HepG2 (cell line): ENCODE data around the gene ZNF154. TPM values are rescaled to one million over a fixed set of nuclear protein-coding genes. Genes with fewer than 3 reads are reported as not detected.

ENCODE experiments used
- ATAC-seq: fragments of 200-7000 bp; cut with Tn5 transposase; 3 replicates; pipeline ENCODE4 v1.9.1; 2020; ENCODE audit warnings: mild to moderate bottlenecking, moderate library complexity
- BruUV-seq: library from RNA; stranded (reverse); fragments of 400-500 nt; replicated peaks from 2 replicates; lab custom pipeline; 2021; lab: Mats Ljungman, UMichigan
- CTCF ChIA-PET: fragments of 300-600 bp; formaldehyde crosslinking; extraction: SDS; loops from one replicate; lab custom pipeline; 2021; ENCODE audit warnings: low total read pairs, inconsistent platforms, low intra/inter-chr PET ratio; lab: Yijun Ruan, JAX
- POLR2A ChIA-PET: fragments of 350-600 bp; sonication (Branson Sonifier 250); formaldehyde crosslinking; loops from one replicate; lab custom pipeline; 2020; ENCODE audit warnings: antibody characterized with exemption, inconsistent platforms; lab: Yijun Ruan, JAX
- DNase-seq: peaks from one replicate; pipeline ENCODE4 v3.0.0-alpha.2; 2015; ENCODE audit warnings: low spot score
- FAIRE-seq: peaks from 3 replicates; lab custom pipeline; 2011; peaks lifted over from hg19 to GRCh38; lab: Jason Lieb, UNC
- H2AFZ ChIP-seq: one replicate; pipeline ENCODE4 v1.6.1; 2011; ENCODE audit warnings: low read length, inconsistent platforms
- H3K27ac ChIP-seq: fragments of 300-600 bp; 3 replicates; pipeline ENCODE4 v1.8.0; 2011; ENCODE audit warnings: mixed run types, mild to moderate bottlenecking, mixed read lengths, low read length, inconsistent platforms; ENCODE audit not compliant: insufficient read depth; ENCODE audit errors: extremely low read length
- H3K27me3 ChIP-seq, 2 experiments: fragments of 200-600 bp in 1 of 2; 2 replicates in 1 of 2; 3 replicates in 1 of 2; pipeline versions ENCODE4 v1.6.0 to v1.8.0; 2011; ENCODE audit warnings: low read length in 2 of 2, mild to moderate bottlenecking in 2 of 2, moderate library complexity in 2 of 2, inconsistent platforms in 1 of 2; ENCODE audit not compliant: insufficient read depth in 2 of 2, control insufficient read depth in 1 of 2
- H3K36me3 ChIP-seq, 2 experiments: fragments of 200-600 bp in 1 of 2; replicated peaks in 1 of 2; 2 replicates in 1 of 2; 3 replicates in 1 of 2; pipeline versions ENCODE4 v1.5.1 to v1.8.0; 2011; ENCODE audit warnings: low read length in 2 of 2, inconsistent platforms in 1 of 2; ENCODE audit not compliant: insufficient read depth in 2 of 2, control insufficient read depth in 1 of 2
- H3K4me1 ChIP-seq: 2 replicates; pipeline ENCODE4 v1.5.1; 2012; ENCODE audit warnings: low read length, inconsistent platforms; ENCODE audit not compliant: insufficient read depth
- H3K4me2 ChIP-seq: 2 replicates; pipeline ENCODE4 v1.6.0; 2011; ENCODE audit warnings: low read depth, low read length, inconsistent platforms
- H3K4me3 ChIP-seq, 3 experiments: fragments of 200-600 bp in 1 of 3; sonication (generic), shearing (Covaris generic) in 1 of 3; replicated peaks in 1 of 3; 2 replicates each; pipeline ENCODE4 v1.5.1; 2011 to 2016; ENCODE audit warnings: low read length in 3 of 3, inconsistent platforms in 2 of 3, low read depth in 2 of 3, mild to moderate bottlenecking in 2 of 3, control low read depth in 1 of 3, mixed read lengths in 1 of 3; ENCODE audit not compliant: insufficient read depth in 1 of 3
- H3K79me2 ChIP-seq: one replicate; pipeline ENCODE4 v1.6.1; 2011; ENCODE audit warnings: low read length, inconsistent platforms; ENCODE audit not compliant: insufficient read depth
- H3K9ac ChIP-seq: 2 replicates; pipeline ENCODE4 v1.6.0; 2011; ENCODE audit warnings: mild to moderate bottlenecking, low read depth, low read length, inconsistent platforms; ENCODE audit not compliant: insufficient read depth
- H3K9me3 ChIP-seq: 2 replicates; pipeline ENCODE4 v1.5.1; 2012; ENCODE audit warnings: mild to moderate bottlenecking, low read length
- H4K20me1 ChIP-seq: 2 replicates; pipeline ENCODE4 v1.6.0; 2011; ENCODE audit warnings: inconsistent platforms, mild to moderate bottlenecking, low read length, moderate library complexity; ENCODE audit not compliant: insufficient read depth
- ARID2 ChIP-seq: sonication (generic); formaldehyde crosslinking; IDR thresholded peaks from 2 replicates; pipeline ENCODE4 v1.8.1; 2022; ENCODE audit warnings: mild to moderate bottlenecking, missing genetic modification reagents, borderline replicate concordance
- CCAR2 ChIP-seq: fragments of 200-400 bp; formaldehyde crosslinking; optimal IDR thresholded peaks from 2 replicates; pipeline ENCODE3; 2018; ENCODE audit warnings: low read depth, mild to moderate bottlenecking, low read length, moderate library complexity
- HNF4A ChIP-seq: sonication (generic); formaldehyde crosslinking; IDR thresholded peaks from 2 replicates; pipeline ENCODE4 v1.4.0; 2020; ENCODE audit warnings: missing genetic modification reagents
- MEF2D ChIP-seq: sonication (generic); formaldehyde crosslinking; IDR thresholded peaks from 2 replicates; pipeline ENCODE4 v1.5.1; 2020; ENCODE audit warnings: mild to moderate bottlenecking, missing genetic modification reagents
- NR1H2 ChIP-seq: sonication (generic); formaldehyde crosslinking; IDR thresholded peaks from 2 replicates; pipeline ENCODE4 v1.8.1; 2022; ENCODE audit warnings: low read depth, missing genetic modification reagents, borderline replicate concordance
- REL ChIP-seq: sonication (generic); formaldehyde crosslinking; conservative IDR thresholded peaks from 2 replicates; pipeline ENCODE4 v1.8.0; 2022; ENCODE audit warnings: mild to moderate bottlenecking, missing genetic modification reagents, moderate library complexity
- SIX4 ChIP-seq: sonication (generic); formaldehyde crosslinking; IDR thresholded peaks from 2 replicates; pipeline ENCODE4 v1.4.0; 2020; ENCODE audit warnings: missing genetic modification reagents
- SP5 ChIP-seq: IDR thresholded peaks from 2 replicates; pipeline ENCODE4 v1.6.1; 2016; ENCODE audit warnings: low read depth, borderline replicate concordance
- SYNCRIP ChIP-seq: fragments of 200-400 bp; formaldehyde crosslinking; IDR thresholded peaks from 2 replicates; pipeline ENCODE4 v1.6.1; 2018; ENCODE audit warnings: mild to moderate bottlenecking, low read depth, low read length; ENCODE audit not compliant: insufficient read depth
- ZNF296 ChIP-seq: sonication (generic); formaldehyde crosslinking; conservative IDR thresholded peaks from 2 replicates; pipeline ENCODE4 v1.5.0; 2020; ENCODE audit warnings: mild to moderate bottlenecking, missing genetic modification reagents
- ZNF3 ChIP-seq: IDR thresholded peaks from 2 replicates; pipeline ENCODE4 v1.7.0; 2017; ENCODE audit warnings: inconsistent platforms
- ZNF33A ChIP-seq: sonication (generic); formaldehyde crosslinking; IDR thresholded peaks from 2 replicates; pipeline ENCODE4 v1.5.1; 2020; ENCODE audit warnings: missing genetic modification reagents, mild to moderate bottlenecking, moderate library complexity, borderline replicate concordance
- ZNF34 ChIP-seq: sonication (generic); formaldehyde crosslinking; IDR thresholded peaks from 2 replicates; pipeline ENCODE4 v1.4.0; 2020; ENCODE audit warnings: mild to moderate bottlenecking, missing genetic modification reagents, borderline replicate concordance
- ZNF350 ChIP-seq: sonication (generic); formaldehyde crosslinking; IDR thresholded peaks from 2 replicates; pipeline ENCODE4 v1.4.0; 2020; ENCODE audit warnings: mild to moderate bottlenecking, low read depth, missing genetic modification reagents, borderline replicate concordance
- ZNF432 ChIP-seq: sonication (generic); formaldehyde crosslinking; IDR thresholded peaks from 2 replicates; pipeline ENCODE4 v1.5.0; 2020; ENCODE audit warnings: missing genetic modification reagents, mild to moderate bottlenecking, borderline replicate concordance
- ZNF781 ChIP-seq: sonication (generic); formaldehyde crosslinking; IDR thresholded peaks from 2 replicates; pipeline ENCODE4 v1.5.1; 2020; ENCODE audit warnings: borderline replicate concordance, mild to moderate bottlenecking, missing genetic modification reagents; ENCODE audit errors: not compliant biosample characterization
- WGBS: methylation state at CpG from one replicate; pipeline ENCODE4 v1.1.6; 2017; ENCODE audit warnings: low lambda C conversion rate; 5-methylcytosine and 5-hydroxymethylcytosine counted together
- in situ Hi-C: cut with HindIII; loops from 2 replicates; pipeline ENCODE4 v1.10.0; 2017; ENCODE audit warnings: low pct_unique_long_range_greater_than_20kb; ENCODE audit not compliant: extremely low pct_ligation_motif_present
- intact Hi-C: fragments of 100-400 bp; cut with micrococcal nuclease; formaldehyde crosslinking; loops from one replicate; pipeline ENCODE4 v1.10.0; 2022; ENCODE audit not compliant: unreplicated experiment
- polyA plus RNA-seq, 8 experiments: library from polyadenylated mRNA; depleted of rRNA in 3 of 8; stranded (reverse) in 7 of 8; unstranded in 1 of 8; fragments of >200 nt; fragmentation: Illumina TruSeq in 4 of 8; extraction: Trizol in 4 of 8; gene quantifications; 2 replicates each; pipeline versions ENCODE4 v1.2.1 to v1.2.3, GENCODE V29; 2011 to 2016; ENCODE audit warnings: low read depth in 4 of 8, missing spikeins in 1 of 8, mixed read lengths in 1 of 8; ENCODE audit not compliant: insufficient read depth in 1 of 8
- total RNA-seq, 5 experiments: library from RNA; depleted of rRNA; stranded (reverse); fragments of >200 nt; fragmentation: Illumina TruSeq; extraction: Trizol; gene quantifications; 2 replicates each; pipeline ENCODE4 v1.2.3, GENCODE V29; 2016; ENCODE audit warnings: low read depth in 1 of 5
- TF ChIP-seq, protein P1 (sequence below): sonication (generic); formaldehyde crosslinking; IDR thresholded peaks from 2 replicates; pipeline ENCODE4 v1.5.0; 2020; ENCODE audit warnings: missing genetic modification reagents
- TF ChIP-seq, protein P2 (sequence below): sonication (generic); formaldehyde crosslinking; IDR thresholded peaks from 2 replicates; pipeline ENCODE4 v1.4.0; 2020; ENCODE audit warnings: missing genetic modification reagents

Gene ZNF154
- total and polyA plus RNA-seq, 2 of the 13 experiments (the other 11 are each of a cell fraction or from before 2014, with no cell fraction given), result not detected

DNA sequence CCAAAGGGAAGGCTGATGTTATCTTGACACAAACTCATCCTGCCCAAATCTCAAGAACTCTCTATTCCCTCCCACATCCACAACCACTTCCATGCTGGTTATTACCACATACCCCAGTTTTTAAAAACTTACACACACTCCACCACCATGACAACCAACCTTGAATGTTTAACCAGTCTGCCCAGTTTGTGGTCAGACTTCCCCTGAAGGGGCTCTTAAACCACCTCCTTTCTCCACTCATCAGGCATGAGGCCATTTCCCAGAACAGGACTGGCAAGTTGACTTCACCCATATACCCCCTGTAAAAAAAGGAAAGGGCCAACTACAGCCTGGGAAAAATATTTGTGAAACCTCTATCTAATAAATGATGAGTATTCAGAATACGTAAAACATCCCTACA, 52.7 kb downstream of the ZNF154 start:
- intact Hi-C loops, result no loop called here
- Histone ChIP-seq H3K4me1 (peaks cover 28% of the 10 kb centered on the region), H2AFZ (no peak overlapping the region), H3K4me3 (no peak overlapping the region), H3K9ac (no peak overlapping the region), H3K9me3 (0 out of 2 replicates have a peak, but pooled peaks cover 8% of the 10 kb centered on the region), H4K20me1 (no peaks in the 10 kb centered on the region; the same call in 1 of the 2 replicates), H3K4me2 (no peak overlapping the region), H3K27me3 (no peaks in the 10 kb centered on the region), H3K79me2 (no peaks in the 10 kb centered on the region), H3K36me3 (no peaks in the 10 kb centered on the region), H3K27ac (no peak overlapping the region)
- no peak for ATAC-seq
- no TSS peak for BruUV-seq
- no peak for FAIRE-seq
- POLR2A ChIA-PET, result interaction anchor here (2.4 kb wide), 1 partner anchor 9 kb away, joined by 14 read pairs; no protein-coding TSS in a partner anchor
- TF ChIP-seq ZNF33A (CRISPR knock-in tag) (no peak), ZNF296 (CRISPR knock-in tag) (no peak), ZNF34 (CRISPR knock-in tag) (no peak), ZNF350 (CRISPR knock-in tag) (no peak), NR1H2 (CRISPR knock-in tag) (no peak), REL (CRISPR knock-in tag) (no peak), ZNF781 (CRISPR knock-in tag) (no peak), ARID2 (CRISPR knock-in tag) (no peak), SIX4 (CRISPR knock-in tag) (no peak), CCAR2 (no peak), SP5 (no peak), SYNCRIP (no peak), HNF4A (CRISPR knock-in tag) (no peak), ZNF432 (CRISPR knock-in tag) (no peak), ZNF3 (CRISPR knock-in tag) (no peak), MEF2D (no peak)
- TF ChIP-seq, protein P1, sequence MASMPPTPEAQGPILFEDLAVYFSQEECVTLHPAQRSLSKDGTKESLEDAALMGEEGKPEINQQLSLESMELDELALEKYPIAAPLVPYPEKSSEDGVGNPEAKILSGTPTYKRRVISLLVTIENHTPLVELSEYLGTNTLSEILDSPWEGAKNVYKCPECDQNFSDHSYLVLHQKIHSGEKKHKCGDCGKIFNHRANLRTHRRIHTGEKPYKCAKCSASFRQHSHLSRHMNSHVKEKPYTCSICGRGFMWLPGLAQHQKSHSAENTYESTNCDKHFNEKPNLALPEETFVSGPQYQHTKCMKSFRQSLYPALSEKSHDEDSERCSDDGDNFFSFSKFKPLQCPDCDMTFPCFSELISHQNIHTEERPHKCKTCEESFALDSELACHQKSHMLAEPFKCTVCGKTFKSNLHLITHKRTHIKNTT (CRISPR knock-in tag), result no peak
- TF ChIP-seq, protein P2, sequence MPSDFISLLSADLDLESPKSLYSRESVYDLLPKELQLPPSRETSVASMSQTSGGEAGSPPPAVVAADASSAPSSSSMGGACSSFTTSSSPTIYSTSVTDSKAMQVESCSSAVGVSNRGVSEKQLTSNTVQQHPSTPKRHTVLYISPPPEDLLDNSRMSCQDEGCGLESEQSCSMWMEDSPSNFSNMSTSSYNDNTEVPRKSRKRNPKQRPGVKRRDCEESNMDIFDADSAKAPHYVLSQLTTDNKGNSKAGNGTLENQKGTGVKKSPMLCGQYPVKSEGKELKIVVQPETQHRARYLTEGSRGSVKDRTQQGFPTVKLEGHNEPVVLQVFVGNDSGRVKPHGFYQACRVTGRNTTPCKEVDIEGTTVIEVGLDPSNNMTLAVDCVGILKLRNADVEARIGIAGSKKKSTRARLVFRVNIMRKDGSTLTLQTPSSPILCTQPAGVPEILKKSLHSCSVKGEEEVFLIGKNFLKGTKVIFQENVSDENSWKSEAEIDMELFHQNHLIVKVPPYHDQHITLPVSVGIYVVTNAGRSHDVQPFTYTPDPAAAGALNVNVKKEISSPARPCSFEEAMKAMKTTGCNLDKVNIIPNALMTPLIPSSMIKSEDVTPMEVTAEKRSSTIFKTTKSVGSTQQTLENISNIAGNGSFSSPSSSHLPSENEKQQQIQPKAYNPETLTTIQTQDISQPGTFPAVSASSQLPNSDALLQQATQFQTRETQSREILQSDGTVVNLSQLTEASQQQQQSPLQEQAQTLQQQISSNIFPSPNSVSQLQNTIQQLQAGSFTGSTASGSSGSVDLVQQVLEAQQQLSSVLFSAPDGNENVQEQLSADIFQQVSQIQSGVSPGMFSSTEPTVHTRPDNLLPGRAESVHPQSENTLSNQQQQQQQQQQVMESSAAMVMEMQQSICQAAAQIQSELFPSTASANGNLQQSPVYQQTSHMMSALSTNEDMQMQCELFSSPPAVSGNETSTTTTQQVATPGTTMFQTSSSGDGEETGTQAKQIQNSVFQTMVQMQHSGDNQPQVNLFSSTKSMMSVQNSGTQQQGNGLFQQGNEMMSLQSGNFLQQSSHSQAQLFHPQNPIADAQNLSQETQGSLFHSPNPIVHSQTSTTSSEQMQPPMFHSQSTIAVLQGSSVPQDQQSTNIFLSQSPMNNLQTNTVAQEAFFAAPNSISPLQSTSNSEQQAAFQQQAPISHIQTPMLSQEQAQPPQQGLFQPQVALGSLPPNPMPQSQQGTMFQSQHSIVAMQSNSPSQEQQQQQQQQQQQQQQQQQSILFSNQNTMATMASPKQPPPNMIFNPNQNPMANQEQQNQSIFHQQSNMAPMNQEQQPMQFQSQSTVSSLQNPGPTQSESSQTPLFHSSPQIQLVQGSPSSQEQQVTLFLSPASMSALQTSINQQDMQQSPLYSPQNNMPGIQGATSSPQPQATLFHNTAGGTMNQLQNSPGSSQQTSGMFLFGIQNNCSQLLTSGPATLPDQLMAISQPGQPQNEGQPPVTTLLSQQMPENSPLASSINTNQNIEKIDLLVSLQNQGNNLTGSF (CRISPR knock-in tag), result no peak
- CTCF ChIA-PET, result no interaction called here
- in situ Hi-C loops, result no loop called here
- WGBS, result 100% methylated on average over 1 of the region's 1 CpG
- DNase-seq, result no peak
